ENCODE data around the gene UNCX. TPM values are rescaled to one million over a fixed set of nuclear protein-coding genes. Genes with fewer than 3 reads are reported as not detected.

Gene UNCX
- not detected in 2 replicates for total RNA-seq (2011; cell fraction: chromatin; rRNA removed; ENCODE audit: low replicate concordance)
- total RNA-seq (2011; cell fraction: nucleolus; rRNA removed): not detected in 2 replicates
- total RNA-seq (2011; cell fraction: nucleoplasm; rRNA removed): not detected in 2 replicates
- total RNA-seq (2014; rRNA removed) (not detected in 2 replicates), total RNA-seq (2014; rRNA removed; fragmentation: Illumina TruSeq; extraction: Trizol) (not detected in 2 replicates), total RNA-seq (2015; rRNA removed; fragmentation: Illumina TruSeq; extraction: Trizol) (not detected in 2 replicates), total RNA-seq (2021) (not detected in 2 replicates), polyA plus RNA-seq (2011; rRNA removed) (not detected in 2 replicates), polyA plus RNA-seq (2014; fragmentation: Illumina TruSeq; extraction: Trizol) (not detected in 2 replicates), polyA plus RNA-seq (2014; fragmentation: Nextera tagmentation; extraction: Ambion mirVana) (not detected), polyA plus RNA-seq (2014; rRNA removed) (not detected in 2 replicates), polyA minus RNA-seq (2011; rRNA and poly(A)+ RNA removed) (not detected in 2 replicates), Bru-seq, nascent RNA (not detected), BruChase-seq, experiment 1, labeled RNA remaining after a 2-hour chase (not detected), BruChase-seq, experiment 2, labeled RNA remaining after a 6-hour chase (not detected)
- polyA plus RNA-seq (2011; cell fraction: cytosol; rRNA removed): not detected in 2 replicates
- polyA plus RNA-seq (2011; cell fraction: nucleus; rRNA removed): not detected in 2 replicates
- not detected in 2 replicates for polyA plus RNA-seq (2012)
- not detected in 2 replicates for polyA minus RNA-seq (2011; cell fraction: cytosol; rRNA and poly(A)+ RNA removed)
- not detected in 2 replicates for polyA minus RNA-seq (2011; cell fraction: nucleus; rRNA and poly(A)+ RNA removed)
- long read RNA-seq, experiment 1: 0 reads
- long read RNA-seq, experiment 2: 0 reads
- long read RNA-seq, experiment 3: 0 reads

DNA sequence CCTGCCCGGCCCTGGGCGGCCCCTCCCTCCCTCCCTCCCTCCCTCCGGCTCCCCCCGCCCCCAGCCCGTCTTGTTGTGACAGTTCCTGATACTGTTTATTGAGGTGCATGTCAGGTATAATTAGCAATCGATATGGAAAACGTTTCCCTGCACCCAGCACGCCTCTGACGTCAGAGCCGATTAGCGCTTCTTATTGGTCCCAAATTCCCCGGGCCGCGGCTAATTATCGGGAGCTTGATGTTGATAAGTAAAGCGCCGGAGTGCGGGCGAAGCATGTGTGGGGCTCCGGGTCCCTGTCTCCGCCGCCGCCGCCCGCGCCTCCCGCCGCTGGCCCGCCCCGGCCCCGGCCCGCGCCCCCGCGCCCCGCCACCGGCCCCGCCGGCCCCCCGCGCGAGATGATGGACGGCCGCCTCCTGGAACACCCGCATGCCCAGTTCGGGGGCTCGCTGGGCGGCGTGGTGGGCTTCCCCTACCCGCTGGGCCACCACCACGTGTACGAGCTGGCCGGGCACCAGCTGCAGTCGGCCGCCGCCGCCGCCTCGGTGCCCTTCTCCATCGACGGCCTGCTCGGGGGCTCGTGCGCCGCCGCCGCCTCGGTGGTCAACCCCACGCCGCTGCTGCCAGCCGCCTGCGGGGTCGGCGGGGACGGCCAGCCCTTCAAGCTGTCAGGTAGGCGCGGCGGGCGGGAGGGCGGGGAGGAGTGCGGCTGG is at the start of gene UNCX:
Gene UNCX (plus strand): TSS at position 250 of the 710 bp plus-strand sequence. CDS start 146 bp downstream, at position 396.
- POLR2A ChIA-PET: no interaction called here
- in situ Hi-C loops (cut with MboI) (no loop called here), intact Hi-C loops (cut with micrococcal nuclease) (no loop called here)
- H3K9me1 ChIP-seq (ENCODE audit: control insufficient read depth, insufficient read depth, low read length): no peaks in the 10 kb centered on the region
- ATAC-seq (no peak), DNase-seq (ENCODE audit: extremely low read depth in 1 of 4, low spot score in 3 of 4) (no peak), FAIRE-seq (no peak)
- CTCF ChIA-PET (ENCODE audit: low intra/inter-chr PET ratio): no interaction called here
- 3% methylated on average over 18 of the region's 81 CpGs for WGBS (ENCODE audit: insufficient coverage, low coverage, missing lambda C conversion rate)
- H3K79me2 ChIP-seq (ENCODE audit: control insufficient read depth, insufficient read depth, low read length): no peaks in the 10 kb centered on the region
- no peak within 1 kb of the TSS for H2AFZ ChIP-seq (ENCODE audit: low read depth, low read length)
- H4K20me1 ChIP-seq (replicated peaks; ENCODE audit: control insufficient read depth, insufficient read depth, low read length): 0 out of 2 replicates have a peak, but pooled peaks cover 13% of the 10 kb centered on the region
- H3K27ac ChIP-seq (ENCODE audit: extremely low read depth, low read depth, low read length): no peak within 1 kb of the TSS
- H3K4me1 ChIP-seq (replicated peaks in 1 of 2; ENCODE audit: control insufficient read depth in 2 of 2, insufficient read depth in 2 of 2, low read length in 2 of 2): peaks cover 0 to 21% of the 10 kb centered on the region in 2 experiments; a peak in 2 of 5 replicates
- H3K36me3 ChIP-seq (ENCODE audit: control insufficient read depth, insufficient read depth, low read length): no peaks in the 10 kb centered on the region
- TF ChIP-seq, protein P1, sequence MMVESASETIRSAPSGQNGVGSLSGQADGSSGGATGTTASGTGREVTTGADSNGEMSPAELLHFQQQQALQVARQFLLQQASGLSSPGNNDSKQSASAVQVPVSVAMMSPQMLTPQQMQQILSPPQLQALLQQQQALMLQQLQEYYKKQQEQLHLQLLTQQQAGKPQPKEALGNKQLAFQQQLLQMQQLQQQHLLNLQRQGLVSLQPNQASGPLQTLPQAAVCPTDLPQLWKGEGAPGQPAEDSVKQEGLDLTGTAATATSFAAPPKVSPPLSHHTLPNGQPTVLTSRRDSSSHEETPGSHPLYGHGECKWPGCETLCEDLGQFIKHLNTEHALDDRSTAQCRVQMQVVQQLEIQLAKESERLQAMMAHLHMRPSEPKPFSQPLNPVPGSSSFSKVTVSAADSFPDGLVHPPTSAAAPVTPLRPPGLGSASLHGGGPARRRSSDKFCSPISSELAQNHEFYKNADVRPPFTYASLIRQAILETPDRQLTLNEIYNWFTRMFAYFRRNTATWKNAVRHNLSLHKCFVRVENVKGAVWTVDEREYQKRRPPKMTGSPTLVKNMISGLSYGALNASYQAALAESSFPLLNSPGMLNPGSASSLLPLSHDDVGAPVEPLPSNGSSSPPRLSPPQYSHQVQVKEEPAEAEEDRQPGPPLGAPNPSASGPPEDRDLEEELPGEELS (CRISPR knock-in tag; IDR thresholded peaks at IDR 0.05; ENCODE audit: borderline replicate concordance): no peak
- no peak for TF ChIP-seq NFRKB (IDR thresholded peaks at IDR 0.05; ENCODE audit: low read depth)
- TF ChIP-seq XRCC3 (IDR thresholded peaks at IDR 0.05): no peak
- TF ChIP-seq ZNF347 (CRISPR knock-in tag; IDR thresholded peaks at IDR 0.05; ENCODE audit: low read depth): no peak
- TF ChIP-seq RBM39 (optimal IDR thresholded peaks at IDR 0.05; ENCODE audit: low read depth, low read length): no peak
- TF ChIP-seq ZNF212 (CRISPR knock-in tag; IDR thresholded peaks at IDR 0.05): no peak
- no peak for TF ChIP-seq ZNF274 (IDR thresholded peaks at IDR 0.05; ENCODE audit: borderline replicate concordance, low read depth, low read length)
- no peak for TF ChIP-seq POLR2B (IDR thresholded peaks at IDR 0.05; ENCODE audit: low read depth, partially characterized antibody)
- TF ChIP-seq POLR3A (IDR thresholded peaks at IDR 0.05; ENCODE audit: borderline replicate concordance, extremely low read depth, insufficient read depth, insufficient read length): no peak
- TF ChIP-seq MAFG (tag; conservative IDR thresholded peaks at IDR 0.05): no peak
- TF ChIP-seq DDX20 (tag; IDR thresholded peaks at IDR 0.05; ENCODE audit: low read depth): no peak
- TF ChIP-seq HNRNPLL (IDR thresholded peaks at IDR 0.05; ENCODE audit: low read depth, low read length, poor library complexity, severe bottlenecking): no peak
- TF ChIP-seq ARID2 (IDR thresholded peaks at IDR 0.05): no peak
- peaks cover 34 to 52% of the 10 kb centered on the region in 2 experiments for H3K27me3 ChIP-seq (ENCODE audit: control insufficient read depth in 2 of 2, insufficient read depth in 2 of 2, low read length in 2 of 2)
- H3K4me2 ChIP-seq (ENCODE audit: insufficient read depth, low read length): no peak within 1 kb of the TSS
- H3K4me3 ChIP-seq: no peak within 1 kb of the TSS
- H3K9ac ChIP-seq (ENCODE audit: insufficient read depth in 1 of 2, low read depth in 2 of 2, low read length in 2 of 2): no peak within 1 kb of the TSS
- H3K9me3 ChIP-seq (replicated peaks; ENCODE audit: control insufficient read depth, insufficient read depth, low read depth, low read length): no peaks in the 10 kb centered on the region
- BruUV-seq (replicated peaks): no TSS peak
